NCI-H1930 (cell line): ENCODE results near the gene GUK1.

ENCODE experiments used
- DNase-seq, 2 experiments: peaks; one replicate each; lab custom pipeline; 2025; lab: John Stamatoyannopoulos, UW

GUK1 gene

DNA sequence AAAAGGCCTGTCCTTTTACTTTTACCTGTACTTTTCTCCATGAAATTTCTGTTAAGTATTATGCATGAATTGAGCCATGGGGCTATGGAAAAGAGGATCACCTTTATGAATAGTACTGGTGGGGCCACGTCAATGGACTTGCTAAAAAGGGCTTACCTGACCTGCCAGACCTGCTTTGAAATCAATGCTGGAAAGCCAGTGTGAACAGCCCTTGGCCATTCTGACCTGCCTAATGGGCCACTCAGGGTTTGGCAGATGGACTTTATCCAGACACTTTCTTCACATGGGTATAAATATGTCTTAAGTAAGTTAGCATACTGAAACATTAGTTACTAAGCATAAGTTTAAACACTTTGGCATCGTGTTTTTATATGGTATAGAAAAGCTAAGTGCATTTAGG is 8.3 kb upstream of the GUK1 start:
- DNase-seq = no peak

- DNase-seq = no peak
Measured at GRCh38 chr1:228134591-228134990, 5.5 kb upstream of the GUK1 start.

DNA sequence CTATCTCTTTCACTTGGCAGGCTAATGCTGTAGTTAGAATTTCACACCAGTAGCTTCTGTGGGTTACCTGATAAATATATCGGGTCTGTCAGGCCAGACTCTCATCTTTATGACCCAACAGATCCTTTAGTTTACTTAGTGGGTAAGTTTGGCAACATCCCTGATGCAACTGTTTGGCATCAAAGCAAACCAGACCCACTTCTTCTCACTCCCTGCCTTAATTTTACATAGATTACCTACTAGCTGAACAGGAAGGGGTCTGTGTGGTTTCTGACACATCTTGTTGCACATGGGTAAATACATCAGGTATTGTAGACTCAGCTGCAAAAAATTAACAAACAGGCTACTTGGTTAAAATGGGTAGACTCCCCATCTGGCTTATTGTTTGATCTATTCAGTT is 3.2 kb upstream of the GUK1 start:
- DNase-seq = no peak

DNA sequence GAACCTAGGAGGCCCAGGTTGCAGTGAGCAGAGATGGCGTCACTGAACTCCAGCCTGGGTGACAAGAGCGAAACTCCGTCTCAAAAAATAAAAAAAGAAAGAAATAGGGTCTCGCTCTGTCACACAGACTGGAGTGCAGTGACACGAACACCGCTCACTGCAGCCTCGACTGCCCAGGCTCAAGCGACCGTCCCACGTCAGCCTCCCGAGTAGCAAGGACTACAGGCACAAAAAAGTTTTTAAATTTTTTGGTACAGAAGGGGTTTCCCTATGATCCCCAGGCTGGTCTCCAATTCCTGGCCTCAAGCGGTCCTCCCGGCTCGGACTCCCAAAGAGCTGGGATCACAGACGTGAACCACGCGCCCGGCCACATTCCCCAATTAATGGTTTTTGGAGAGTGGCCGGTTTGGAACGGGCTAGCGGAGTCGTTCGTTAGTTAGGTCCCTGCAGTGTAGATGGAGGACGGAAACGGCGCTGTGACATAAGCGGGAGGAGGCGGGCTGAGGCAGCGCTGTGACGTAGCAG is 611 bp upstream of the GUK1 start:
- no peak for DNase-seq

- DNase-seq = no peak
Measured at GRCh38 chr1:228140724-228141225, 696 bp downstream of the GUK1 start.

GRCh38 chr1:228141226-228142044 is 1.4 kb downstream of the GUK1 start:
- DNase-seq = no peak

GRCh38 chr1:228142155-228142691 is 2.1 kb downstream of the GUK1 start:
- DNase-seq = no peak

- no peak for DNase-seq
Measured at GRCh38 chr1:228142701-228143136, 2.6 kb downstream of the GUK1 start.

- DNase-seq = no peak
Measured at GRCh38 chr1:228143480-228144192, 3.6 kb downstream of the GUK1 start.

GRCh38 chr1:228144193-228144992 is 4.3 kb downstream of the GUK1 start:
- no peak for DNase-seq

GRCh38 chr1:228144993-228145343 is 4.9 kb downstream of the GUK1 start:
- DNase-seq = no peak

DNA sequence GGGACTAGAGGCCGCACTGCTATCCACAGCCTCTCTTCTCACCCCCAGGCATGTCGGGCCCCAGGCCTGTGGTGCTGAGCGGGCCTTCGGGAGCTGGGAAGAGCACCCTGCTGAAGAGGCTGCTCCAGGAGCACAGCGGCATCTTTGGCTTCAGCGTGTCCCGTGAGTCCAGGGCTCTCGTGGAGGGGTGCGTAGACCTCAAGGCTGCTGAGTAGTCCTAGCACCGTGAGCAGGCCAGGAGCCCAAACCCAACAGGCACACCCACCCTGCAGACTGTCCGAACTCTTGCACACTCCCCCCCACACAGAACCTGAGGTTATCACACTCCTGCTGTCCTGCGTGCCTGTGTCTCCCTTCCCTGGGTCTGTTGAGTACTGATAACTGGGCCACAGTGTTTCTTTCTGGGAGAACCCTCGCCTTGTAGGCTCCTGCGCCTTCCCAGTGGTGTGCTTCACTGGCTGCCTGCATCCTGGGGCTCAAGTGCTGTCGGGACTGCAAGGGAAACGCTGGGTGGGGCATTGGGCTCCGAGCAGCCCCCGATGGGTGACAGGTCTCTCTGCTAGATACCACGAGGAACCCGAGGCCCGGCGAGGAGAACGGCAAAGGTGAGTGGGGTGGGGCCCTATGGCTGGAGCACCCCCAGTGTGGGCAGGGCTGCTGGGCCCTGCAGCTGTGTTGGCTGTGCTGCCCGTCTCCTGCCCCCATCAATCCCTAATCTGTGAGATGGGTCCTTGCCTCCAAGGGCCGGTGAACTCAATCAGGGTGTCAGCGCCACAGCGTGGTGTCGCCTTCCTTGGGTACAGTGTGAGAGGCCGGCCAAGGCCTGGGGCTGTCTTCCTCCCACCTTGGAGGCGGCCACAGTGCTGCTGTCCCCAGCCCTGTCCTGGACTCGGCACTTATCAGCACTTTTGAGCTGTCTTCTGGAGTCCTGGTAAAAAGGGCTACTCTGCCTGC is 5.7 kb downstream of the GUK1 start:
- no peak for DNase-seq

DNA sequence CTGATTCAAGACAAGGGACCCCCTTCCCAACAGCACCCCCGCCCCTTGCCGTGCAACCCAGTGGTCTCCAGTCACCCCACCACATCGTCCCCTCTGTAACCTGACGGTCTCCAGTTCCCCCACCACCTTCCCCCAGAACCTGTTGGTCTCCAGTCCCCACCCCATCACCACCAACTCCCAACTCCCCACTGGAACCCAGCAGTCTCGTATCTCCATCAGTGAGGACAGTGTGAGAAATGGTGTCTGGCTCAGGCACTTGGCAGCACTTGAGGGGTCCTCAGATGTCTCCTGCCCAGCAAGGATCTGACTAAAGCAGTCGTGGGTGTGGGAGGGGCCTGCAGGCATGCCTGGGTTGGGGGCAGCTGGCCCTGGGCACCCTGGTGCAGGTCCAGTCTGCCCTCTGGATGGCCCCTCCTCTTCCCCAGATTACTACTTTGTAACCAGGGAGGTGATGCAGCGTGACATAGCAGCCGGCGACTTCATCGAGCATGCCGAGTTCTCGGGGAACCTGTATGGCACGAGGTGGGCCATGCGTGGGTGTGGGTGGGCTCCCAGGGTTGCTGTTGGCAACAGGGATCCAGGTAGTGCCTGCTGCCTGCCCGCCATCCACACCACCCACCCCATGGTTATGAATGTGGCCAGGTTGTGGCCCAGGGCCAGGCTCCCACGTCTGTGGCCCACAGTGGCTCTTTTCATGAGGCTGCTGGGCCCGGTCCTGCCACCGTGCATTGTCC is 6.5 kb downstream of the GUK1 start:
- no peak for DNase-seq

GRCh38 chr1:228147151-228147693 is 7.1 kb downstream of the GUK1 start:
- DNase-seq = no peak

GRCh38 chr1:228147768-228148167 is 7.7 kb downstream of the GUK1 start:
- DNase-seq = no peak

GRCh38 chr1:228148196-228148861 is 8.2 kb downstream of the GUK1 start:
- DNase-seq = no peak

DNA sequence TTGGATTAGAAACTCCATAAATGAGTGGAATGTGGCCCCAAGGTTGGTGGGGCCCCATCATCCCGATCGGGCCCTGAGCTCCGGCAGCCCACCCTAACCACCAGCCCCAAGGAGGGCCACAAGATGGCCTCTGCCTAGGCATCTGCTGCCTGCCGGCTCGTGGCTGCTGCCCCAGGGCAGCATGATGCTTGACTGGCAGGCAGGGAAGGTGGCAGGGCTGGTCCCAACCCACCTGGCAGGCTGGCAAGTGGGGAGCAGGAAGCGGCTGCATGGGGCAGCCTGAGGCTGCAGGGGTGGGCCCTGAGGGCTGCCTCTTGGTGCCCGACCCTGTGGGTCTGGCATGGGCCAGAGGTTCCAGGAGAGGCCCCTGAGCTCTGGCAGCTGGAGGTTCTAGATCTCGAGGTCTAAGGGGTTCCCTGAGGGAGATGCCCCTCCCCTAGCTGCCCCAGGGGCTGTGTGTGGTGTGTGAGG is 8.9 kb downstream of the GUK1 start:
- no peak for DNase-seq

- no peak for DNase-seq
Measured at GRCh38 chr1:228149406-228150119, 9.5 kb downstream of the GUK1 start, which contains the start of gene GJC2. GJC2 (plus strand) TSS chr1:228149930; CDS start chr1:228157759, 7,829 bp downstream.
